GM12878 (cell line): Measurements from ENCODE around the gene PCSK1N. TPM values are rescaled to one million over a fixed set of nuclear protein-coding genes. Genes with fewer than 3 reads are reported as not detected.

Experiments used
- JUND ChIP-seq: IDR thresholded peaks from 2 replicates; pipeline ENCODE4 v1.6.1; 2012; ENCODE audit warnings: low read depth, mild to moderate bottlenecking, low read length, improper control_type of control experiment, moderate library complexity
- SUPT20H ChIP-seq: IDR thresholded peaks from 2 replicates; pipeline ENCODE4 v1.6.1; 2011; ENCODE audit warnings: low read depth, mild to moderate bottlenecking, low read length, moderate library complexity, borderline replicate concordance; ENCODE audit not compliant: control insufficient read depth
- YY1 ChIP-seq: IDR thresholded peaks from 2 replicates; pipeline ENCODE4 v1.6.1; 2011; ENCODE audit warnings: low read depth, mild to moderate bottlenecking, low read length
- ZNF622 ChIP-seq: fragments of 450-650 bp; IDR thresholded peaks from 2 replicates; pipeline ENCODE4 v1.6.1; 2017; ENCODE audit warnings: mild to moderate bottlenecking, inconsistent platforms
- polyA plus RNA-seq, 11 experiments: library from polyadenylated mRNA; depleted of rRNA in 4 of 11; unstranded in 6 of 11; stranded (reverse) in 5 of 11; fragments of >200 nt; fragmentation: Nextera tagmentation in 4 of 11; fragmentation: Illumina TruSeq in 1 of 11; extraction: Ambion mirVana in 4 of 11; extraction: Trizol in 1 of 11; gene quantifications; 1 replicate in 1 of 11; 2 replicates in 10 of 11; pipeline versions ENCODE4 v1.2.1 to v1.2.3, GENCODE V29; 2011 to 2016; ENCODE audit warnings: inconsistent platforms in 2 of 11, missing spikeins in 2 of 11, low read depth in 1 of 11
- total RNA-seq, 4 experiments: library from RNA; depleted of rRNA in 3 of 4; stranded (reverse); fragments of >200 nt in 3 of 4; fragmentation: Illumina TruSeq in 1 of 4; extraction: Trizol in 1 of 4; gene quantifications; 2 replicates each; pipeline versions ENCODE4 v1.2.1 to v1.2.3, GENCODE V29; 2013 to 2021
- TF ChIP-seq, protein P1 (sequence below): fragments of 450-650 bp; IDR thresholded peaks from 2 replicates; pipeline ENCODE4 v1.6.1; 2017; ENCODE audit warnings: mild to moderate bottlenecking, moderate library complexity
- TF ChIP-seq, protein P2 (sequence below): fragments of 450-650 bp; formaldehyde crosslinking; IDR thresholded peaks from 2 replicates; pipeline ENCODE4 v1.4.0; 2022; ENCODE audit warnings: mild to moderate bottlenecking, moderate library complexity
- TF ChIP-seq, protein P3 (sequence below): IDR thresholded peaks from 2 replicates; pipeline ENCODE4 v1.6.1; 2012; ENCODE audit warnings: improper control_type of control experiment, low read depth, low read length; ENCODE audit not compliant: insufficient replicate concordance

Gene PCSK1N
- total and polyA plus RNA-seq, 10 of the 15 experiments (the other 5 are each of a cell fraction or from before 2014, with no cell fraction given): 0.19 TPM; not detected in 9

DNA sequence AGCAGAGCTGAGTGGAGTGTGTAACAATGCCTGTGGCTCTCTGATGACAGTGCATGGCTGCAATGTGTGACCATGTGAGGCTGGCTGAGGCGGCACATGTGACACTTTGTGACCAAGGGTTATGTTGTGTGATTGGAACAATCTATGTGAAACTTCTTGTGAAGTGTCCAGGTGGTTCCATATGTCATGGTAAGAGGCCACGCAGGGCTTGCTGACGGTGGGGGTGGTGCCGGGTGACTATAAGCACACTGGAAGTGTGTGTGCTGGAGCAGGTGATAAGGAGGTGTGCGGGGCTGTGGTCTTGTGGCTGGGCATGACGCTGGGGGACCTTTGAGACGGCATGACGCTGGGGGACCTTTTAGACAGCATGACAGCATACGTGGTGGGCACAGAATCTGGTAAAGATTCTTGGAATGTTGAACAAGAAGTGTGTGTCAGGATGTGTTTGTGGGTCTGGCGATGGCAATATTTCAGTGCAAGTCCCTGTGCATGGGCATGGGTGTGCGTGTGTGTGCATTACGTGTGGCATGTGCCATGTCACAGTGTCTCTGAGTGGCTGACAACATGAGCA is 41.0 kb downstream of the PCSK1N start (continued):
- TF ChIP-seq, protein P1, sequence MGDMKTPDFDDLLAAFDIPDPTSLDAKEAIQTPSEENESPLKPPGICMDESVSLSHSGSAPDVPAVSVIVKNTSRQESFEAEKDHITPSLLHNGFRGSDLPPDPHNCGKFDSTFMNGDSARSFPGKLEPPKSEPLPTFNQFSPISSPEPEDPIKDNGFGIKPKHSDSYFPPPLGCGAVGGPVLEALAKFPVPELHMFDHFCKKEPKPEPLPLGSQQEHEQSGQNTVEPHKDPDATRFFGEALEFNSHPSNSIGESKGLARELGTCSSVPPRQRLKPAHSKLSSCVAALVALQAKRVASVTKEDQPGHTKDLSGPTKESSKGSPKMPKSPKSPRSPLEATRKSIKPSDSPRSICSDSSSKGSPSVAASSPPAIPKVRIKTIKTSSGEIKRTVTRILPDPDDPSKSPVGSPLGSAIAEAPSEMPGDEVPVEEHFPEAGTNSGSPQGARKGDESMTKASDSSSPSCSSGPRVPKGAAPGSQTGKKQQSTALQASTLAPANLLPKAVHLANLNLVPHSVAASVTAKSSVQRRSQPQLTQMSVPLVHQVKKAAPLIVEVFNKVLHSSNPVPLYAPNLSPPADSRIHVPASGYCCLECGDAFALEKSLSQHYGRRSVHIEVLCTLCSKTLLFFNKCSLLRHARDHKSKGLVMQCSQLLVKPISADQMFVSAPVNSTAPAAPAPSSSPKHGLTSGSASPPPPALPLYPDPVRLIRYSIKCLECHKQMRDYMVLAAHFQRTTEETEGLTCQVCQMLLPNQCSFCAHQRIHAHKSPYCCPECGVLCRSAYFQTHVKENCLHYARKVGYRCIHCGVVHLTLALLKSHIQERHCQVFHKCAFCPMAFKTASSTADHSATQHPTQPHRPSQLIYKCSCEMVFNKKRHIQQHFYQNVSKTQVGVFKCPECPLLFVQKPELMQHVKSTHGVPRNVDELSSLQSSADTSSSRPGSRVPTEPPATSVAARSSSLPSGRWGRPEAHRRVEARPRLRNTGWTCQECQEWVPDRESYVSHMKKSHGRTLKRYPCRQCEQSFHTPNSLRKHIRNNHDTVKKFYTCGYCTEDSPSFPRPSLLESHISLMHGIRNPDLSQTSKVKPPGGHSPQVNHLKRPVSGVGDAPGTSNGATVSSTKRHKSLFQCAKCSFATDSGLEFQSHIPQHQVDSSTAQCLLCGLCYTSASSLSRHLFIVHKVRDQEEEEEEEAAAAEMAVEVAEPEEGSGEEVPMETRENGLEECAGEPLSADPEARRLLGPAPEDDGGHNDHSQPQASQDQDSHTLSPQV: no peak
- TF ChIP-seq, protein P2, sequence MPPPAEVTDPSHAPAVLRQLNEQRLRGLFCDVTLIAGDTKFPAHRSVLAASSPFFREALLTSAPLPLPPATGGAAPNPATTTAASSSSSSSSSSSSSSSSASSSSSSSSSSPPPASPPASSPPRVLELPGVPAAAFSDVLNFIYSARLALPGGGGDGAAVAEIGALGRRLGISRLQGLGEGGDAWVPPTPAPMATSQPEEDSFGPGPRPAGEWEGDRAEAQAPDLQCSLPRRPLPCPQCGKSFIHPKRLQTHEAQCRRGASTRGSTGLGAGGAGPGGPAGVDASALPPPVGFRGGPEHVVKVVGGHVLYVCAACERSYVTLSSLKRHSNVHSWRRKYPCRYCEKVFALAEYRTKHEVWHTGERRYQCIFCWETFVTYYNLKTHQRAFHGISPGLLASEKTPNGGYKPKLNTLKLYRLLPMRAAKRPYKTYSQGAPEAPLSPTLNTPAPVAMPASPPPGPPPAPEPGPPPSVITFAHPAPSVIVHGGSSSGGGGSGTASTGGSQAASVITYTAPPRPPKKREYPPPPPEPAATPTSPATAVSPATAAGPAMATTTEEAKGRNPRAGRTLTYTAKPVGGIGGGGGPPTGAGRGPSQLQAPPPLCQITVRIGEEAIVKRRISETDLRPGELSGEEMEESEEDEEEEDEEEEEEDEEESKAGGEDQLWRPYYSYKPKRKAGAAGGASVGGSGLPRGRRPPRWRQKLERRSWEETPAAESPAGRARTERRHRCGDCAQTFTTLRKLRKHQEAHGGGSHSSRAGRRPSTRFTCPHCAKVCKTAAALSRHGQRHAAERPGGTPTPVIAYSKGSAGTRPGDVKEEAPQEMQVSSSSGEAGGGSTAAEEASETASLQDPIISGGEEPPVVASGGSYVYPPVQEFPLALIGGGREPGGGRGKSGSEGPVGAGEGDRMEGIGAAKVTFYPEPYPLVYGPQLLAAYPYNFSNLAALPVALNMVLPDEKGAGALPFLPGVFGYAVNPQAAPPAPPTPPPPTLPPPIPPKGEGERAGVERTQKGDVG (CRISPR knock-in tag): no peak
- TF ChIP-seq SUPT20H (no peak), YY1 (no peak), ZNF622 (no peak), JUND (no peak)
- TF ChIP-seq, protein P3, sequence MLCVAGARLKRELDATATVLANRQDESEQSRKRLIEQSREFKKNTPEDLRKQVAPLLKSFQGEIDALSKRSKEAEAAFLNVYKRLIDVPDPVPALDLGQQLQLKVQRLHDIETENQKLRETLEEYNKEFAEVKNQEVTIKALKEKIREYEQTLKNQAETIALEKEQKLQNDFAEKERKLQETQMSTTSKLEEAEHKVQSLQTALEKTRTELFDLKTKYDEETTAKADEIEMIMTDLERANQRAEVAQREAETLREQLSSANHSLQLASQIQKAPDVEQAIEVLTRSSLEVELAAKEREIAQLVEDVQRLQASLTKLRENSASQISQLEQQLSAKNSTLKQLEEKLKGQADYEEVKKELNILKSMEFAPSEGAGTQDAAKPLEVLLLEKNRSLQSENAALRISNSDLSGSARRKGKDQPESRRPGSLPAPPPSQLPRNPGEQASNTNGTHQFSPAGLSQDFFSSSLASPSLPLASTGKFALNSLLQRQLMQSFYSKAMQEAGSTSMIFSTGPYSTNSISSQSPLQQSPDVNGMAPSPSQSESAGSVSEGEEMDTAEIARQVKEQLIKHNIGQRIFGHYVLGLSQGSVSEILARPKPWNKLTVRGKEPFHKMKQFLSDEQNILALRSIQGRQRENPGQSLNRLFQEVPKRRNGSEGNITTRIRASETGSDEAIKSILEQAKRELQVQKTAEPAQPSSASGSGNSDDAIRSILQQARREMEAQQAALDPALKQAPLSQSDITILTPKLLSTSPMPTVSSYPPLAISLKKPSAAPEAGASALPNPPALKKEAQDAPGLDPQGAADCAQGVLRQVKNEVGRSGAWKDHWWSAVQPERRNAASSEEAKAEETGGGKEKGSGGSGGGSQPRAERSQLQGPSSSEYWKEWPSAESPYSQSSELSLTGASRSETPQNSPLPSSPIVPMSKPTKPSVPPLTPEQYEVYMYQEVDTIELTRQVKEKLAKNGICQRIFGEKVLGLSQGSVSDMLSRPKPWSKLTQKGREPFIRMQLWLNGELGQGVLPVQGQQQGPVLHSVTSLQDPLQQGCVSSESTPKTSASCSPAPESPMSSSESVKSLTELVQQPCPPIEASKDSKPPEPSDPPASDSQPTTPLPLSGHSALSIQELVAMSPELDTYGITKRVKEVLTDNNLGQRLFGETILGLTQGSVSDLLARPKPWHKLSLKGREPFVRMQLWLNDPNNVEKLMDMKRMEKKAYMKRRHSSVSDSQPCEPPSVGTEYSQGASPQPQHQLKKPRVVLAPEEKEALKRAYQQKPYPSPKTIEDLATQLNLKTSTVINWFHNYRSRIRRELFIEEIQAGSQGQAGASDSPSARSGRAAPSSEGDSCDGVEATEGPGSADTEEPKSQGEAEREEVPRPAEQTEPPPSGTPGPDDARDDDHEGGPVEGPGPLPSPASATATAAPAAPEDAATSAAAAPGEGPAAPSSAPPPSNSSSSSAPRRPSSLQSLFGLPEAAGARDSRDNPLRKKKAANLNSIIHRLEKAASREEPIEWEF: no peak
